Right atrium auricular region (tissue), 2 donors: Measurements from ENCODE around the gene HOXD13. TPM values are rescaled to one million over a fixed set of nuclear protein-coding genes. Genes with fewer than 3 reads are reported as not detected.

Experiments
- DNase-seq: peaks from one replicate; pipeline ENCODE4 v3.0.0-alpha.2; 2019; ENCODE audit warnings: low spot score
- H3K27ac ChIP-seq, 2 donors: fragments of 200-600 bp; sonication (generic); 1 replicate in 1 of 2; 2 replicates in 1 of 2; pipeline ENCODE4 v1.5.1; 2016 to 2019
- H3K27me3 ChIP-seq, 2 donors: fragments of 200-600 bp; sonication (generic); one replicate each; pipeline versions ENCODE4 v1.5.1 to v1.6.0; 2017 to 2019
- H3K36me3 ChIP-seq: fragments of 200-600 bp; sonication (generic); one replicate; pipeline ENCODE4 v1.5.1; 2016
- H3K4me1 ChIP-seq, 2 donors: fragments of 200-600 bp; sonication (generic); one replicate each; pipeline versions ENCODE4 v1.5.1 to v1.6.0; 2017 to 2019
- H3K4me3 ChIP-seq, 2 donors: fragments of 200-600 bp; sonication (generic); 1 replicate in 1 of 2; 2 replicates in 1 of 2; pipeline ENCODE4 v1.5.1; 2017 to 2019; ENCODE audit warnings: mild to moderate bottlenecking in 1 of 2, moderate library complexity in 1 of 2
- H3K9me3 ChIP-seq, 2 donors: fragments of 200-600 bp; sonication (generic); one replicate each; pipeline ENCODE4 v1.5.1; 2019
- total RNA-seq, 2 donors: library from RNA; depleted of rRNA; stranded (reverse); fragments of >200 nt; gene quantifications; one replicate each; pipeline ENCODE4 v1.1.0, GENCODE V29; 2016
- TF ChIP-seq, protein P1 (sequence below), 2 donors: fragments of 200-600 bp; sonication (generic); IDR thresholded peaks; one replicate each; pipeline ENCODE4 v1.5.1; 2019; ENCODE audit warnings: antibody characterized with exemption in 2 of 2

HOXD13 gene
- total RNA-seq, 2 donors from 2014 or later = not detected

DNA sequence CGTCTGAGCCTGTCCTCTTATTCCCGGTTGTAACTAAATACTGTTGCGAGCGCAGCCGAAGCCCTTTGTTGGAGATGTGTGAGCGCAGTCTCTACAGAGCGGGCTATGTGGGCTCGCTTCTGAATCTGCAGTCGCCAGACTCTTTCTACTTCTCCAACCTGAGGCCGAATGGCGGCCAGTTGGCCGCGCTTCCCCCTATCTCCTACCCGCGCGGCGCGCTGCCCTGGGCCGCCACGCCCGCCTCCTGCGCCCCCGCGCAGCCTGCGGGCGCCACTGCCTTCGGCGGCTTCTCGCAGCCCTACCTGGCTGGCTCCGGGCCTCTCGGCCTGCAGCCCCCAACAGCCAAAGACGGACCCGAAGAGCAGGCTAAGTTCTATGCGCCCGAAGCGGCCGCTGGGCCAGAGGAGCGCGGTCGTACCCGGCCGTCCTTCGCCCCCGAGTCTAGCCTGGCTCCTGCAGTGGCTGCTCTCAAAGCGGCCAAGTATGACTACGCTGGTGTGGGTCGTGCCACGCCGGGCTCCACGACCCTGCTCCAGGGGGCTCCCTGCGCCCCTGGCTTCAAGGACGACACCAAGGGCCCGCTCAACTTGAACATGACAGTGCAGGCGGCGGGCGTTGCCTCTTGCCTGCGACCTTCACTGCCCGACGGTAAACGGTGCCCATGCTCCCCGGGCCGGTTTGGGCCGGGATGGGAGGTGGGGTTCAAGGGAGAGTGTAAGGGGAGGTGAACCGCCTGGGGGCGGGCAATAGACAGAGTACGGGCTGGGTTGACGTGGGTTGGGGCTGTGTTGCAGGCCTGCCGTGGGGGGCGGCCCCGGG, 7.4 kb downstream of the HOXD13 start, which contains the start of gene HOXD12:
TSS of gene HOXD12 (plus strand) at position 68 of the 819 bp plus-strand sequence. CDS start at position 75, 7 bp downstream.
- Histone ChIP-seq H3K4me1 (peaks cover 0 to 44% of the 10 kb centered on the region in 2 donors), H3K27ac (no peak within 1 kb of the TSS), H3K4me3 (no peak within 1 kb of the TSS), H3K9me3 (no peaks in the 10 kb centered on the region), H3K36me3 (no peaks in the 10 kb centered on the region), H3K27me3 (peaks cover 72 to 92% of the 10 kb centered on the region in 2 donors)
- TF ChIP-seq, protein P1, sequence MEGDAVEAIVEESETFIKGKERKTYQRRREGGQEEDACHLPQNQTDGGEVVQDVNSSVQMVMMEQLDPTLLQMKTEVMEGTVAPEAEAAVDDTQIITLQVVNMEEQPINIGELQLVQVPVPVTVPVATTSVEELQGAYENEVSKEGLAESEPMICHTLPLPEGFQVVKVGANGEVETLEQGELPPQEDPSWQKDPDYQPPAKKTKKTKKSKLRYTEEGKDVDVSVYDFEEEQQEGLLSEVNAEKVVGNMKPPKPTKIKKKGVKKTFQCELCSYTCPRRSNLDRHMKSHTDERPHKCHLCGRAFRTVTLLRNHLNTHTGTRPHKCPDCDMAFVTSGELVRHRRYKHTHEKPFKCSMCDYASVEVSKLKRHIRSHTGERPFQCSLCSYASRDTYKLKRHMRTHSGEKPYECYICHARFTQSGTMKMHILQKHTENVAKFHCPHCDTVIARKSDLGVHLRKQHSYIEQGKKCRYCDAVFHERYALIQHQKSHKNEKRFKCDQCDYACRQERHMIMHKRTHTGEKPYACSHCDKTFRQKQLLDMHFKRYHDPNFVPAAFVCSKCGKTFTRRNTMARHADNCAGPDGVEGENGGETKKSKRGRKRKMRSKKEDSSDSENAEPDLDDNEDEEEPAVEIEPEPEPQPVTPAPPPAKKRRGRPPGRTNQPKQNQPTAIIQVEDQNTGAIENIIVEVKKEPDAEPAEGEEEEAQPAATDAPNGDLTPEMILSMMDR (IDR thresholded peaks at IDR 0.05) = no peak
- no peak for DNase-seq

DNA sequence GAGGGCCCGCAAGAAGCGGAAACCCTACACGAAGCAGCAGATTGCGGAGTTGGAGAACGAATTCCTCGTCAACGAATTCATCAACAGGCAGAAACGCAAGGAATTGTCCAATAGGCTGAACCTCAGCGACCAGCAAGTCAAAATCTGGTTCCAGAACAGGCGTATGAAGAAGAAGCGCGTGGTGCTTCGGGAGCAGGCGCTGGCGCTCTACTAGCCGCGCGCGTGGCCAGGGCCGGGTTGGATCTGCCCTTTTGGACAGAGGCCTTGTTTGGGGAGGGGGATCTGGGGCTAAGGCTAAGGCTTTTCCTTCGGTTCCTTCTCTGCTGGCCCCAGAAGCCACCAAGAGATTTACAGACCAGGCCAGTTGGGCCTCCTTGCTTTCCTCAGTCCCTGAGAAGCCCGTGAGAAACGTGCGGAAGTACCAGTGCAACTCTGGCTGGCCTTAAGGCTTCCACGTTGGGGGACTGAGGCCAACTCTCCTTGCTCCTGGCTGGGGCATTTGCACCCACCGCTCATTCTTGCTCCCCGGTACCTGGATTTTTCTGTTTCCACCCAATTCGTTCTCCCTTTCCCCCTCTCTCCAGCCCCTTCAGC, 8.1 kb downstream of the HOXD13 start:
- TF ChIP-seq, protein P1 (IDR thresholded peaks at IDR 0.05) = no peak
- H3K4me1 ChIP-seq = peaks cover 0 to 45% of the 10 kb centered on the region in 2 donors
- H3K9me3 ChIP-seq = no peaks in the 10 kb centered on the region
- no peak overlapping the region for H3K4me3 ChIP-seq
- no peaks in the 10 kb centered on the region for H3K36me3 ChIP-seq
- H3K27me3 ChIP-seq = peaks cover 66 to 92% of the 10 kb centered on the region in 2 donors
- H3K27ac ChIP-seq = no peak overlapping the region
- DNase-seq = no peak

DNA sequence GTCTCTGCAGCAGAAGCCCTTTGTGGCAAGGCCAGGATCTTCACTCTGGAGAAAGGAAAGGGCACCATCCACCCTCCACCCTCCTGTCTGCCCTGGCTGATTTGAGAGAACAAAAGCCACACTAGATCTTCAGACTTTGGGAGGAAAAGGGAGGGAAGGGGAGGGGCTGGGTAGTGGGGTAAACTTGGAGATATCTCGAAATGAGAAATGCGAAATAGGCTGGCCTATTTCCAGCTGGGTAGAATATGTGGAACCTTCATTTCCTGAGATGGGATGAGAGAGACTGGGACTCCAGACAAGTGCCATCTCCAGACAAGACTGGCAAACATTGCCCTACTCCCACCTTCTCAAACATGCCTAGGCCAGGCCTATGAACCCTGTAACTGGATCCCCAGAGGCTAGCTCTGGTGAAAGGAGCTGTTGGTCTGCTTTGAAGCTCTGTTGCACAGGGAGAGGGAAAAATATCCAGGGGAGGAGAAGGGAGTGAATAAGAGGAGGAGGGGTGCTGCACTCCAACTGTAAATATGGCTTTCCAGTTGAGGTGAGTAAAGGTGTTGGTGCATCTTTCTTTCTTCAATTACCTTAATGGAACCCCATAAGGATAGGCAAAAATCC, 8.8 kb downstream of the HOXD13 start:
- Histone ChIP-seq H3K4me1 (peaks cover 0 to 46% of the 10 kb centered on the region in 2 donors), H3K36me3 (no peaks in the 10 kb centered on the region), H3K27ac (no peak overlapping the region), H3K27me3 (peaks cover 67 to 95% of the 10 kb centered on the region in 2 donors), H3K4me3 (no peak overlapping the region), H3K9me3 (no peaks in the 10 kb centered on the region)
- no peak for DNase-seq
- TF ChIP-seq, protein P1 (IDR thresholded peaks at IDR 0.05) = no peak

DNA sequence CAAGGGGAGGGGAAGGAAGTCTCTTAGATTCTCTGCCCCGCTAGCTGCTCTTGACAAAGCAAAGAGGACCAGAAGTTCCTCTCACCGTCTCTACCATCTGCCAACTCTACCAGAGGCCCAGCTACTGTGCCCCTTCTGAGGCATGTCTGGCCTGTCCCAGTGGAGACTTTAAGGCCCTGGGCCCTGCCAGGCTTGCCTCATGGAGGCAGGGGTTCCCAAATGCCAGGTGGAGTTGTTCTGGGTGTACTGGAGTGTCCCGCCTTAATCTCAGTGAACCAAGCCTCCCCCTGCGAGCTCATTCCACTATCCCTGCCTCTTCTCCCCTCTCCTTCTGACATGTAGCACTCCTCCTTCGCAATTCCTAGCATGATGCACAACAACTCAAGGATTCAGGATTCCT, 9.3 kb downstream of the HOXD13 start:
- TF ChIP-seq, protein P1 (IDR thresholded peaks at IDR 0.05) = no peak
- no peak for DNase-seq
- H3K4me1 ChIP-seq = peaks cover 0 to 49% of the 10 kb centered on the region in 2 donors
- H3K27ac ChIP-seq = no peak overlapping the region
- H3K27me3 ChIP-seq = peaks cover 66 to 95% of the 10 kb centered on the region in 2 donors
- H3K9me3 ChIP-seq = no peaks in the 10 kb centered on the region
- no peaks in the 10 kb centered on the region for H3K36me3 ChIP-seq
- H3K4me3 ChIP-seq = no peak overlapping the region

DNA sequence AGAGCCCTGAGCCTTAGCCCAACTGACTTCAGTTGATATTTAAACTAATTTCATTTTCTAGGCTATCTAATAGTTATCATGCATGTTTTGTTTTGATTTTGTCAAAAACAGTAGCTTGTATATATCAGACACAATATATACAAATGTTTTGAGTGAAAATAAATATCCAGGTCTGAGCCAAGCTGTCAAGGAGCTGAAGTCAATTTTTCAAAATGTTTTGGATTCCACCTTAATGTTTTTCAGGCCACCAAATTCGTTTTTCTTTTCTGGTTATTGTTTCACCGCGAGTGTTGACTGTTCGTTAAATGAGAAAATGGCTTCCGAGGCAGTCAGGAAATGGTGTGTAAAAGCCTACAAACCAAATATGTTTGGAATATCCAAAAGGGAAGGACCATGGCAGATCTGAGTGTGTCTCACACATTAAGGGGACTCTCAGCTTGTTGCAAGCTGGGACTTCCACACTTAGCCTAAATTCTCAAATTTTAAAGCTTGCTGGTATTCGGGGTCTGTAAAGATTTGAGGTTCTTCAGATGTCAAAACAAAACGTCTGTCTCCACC, 9.9 kb downstream of the HOXD13 start:
- Histone ChIP-seq H3K4me1 (peaks cover 0 to 49% of the 10 kb centered on the region in 2 donors), H3K36me3 (no peaks in the 10 kb centered on the region), H3K4me3 (no peak overlapping the region), H3K9me3 (no peaks in the 10 kb centered on the region), H3K27ac (no peak overlapping the region), H3K27me3 (peaks cover 64 to 94% of the 10 kb centered on the region in 2 donors)
- no peak for DNase-seq
- TF ChIP-seq, protein P1 (IDR thresholded peaks at IDR 0.05) = no peak
